Mesothelial cell of epicardium (in vitro differentiated cells): Measurements from ENCODE around the gene SMC1A. TPM values are rescaled to one million over a fixed set of nuclear protein-coding genes. Genes with fewer than 3 reads are reported as not detected.
"Not testable (repeated sequence)": the region's sequence is repeated elsewhere in the genome, so short reads cannot be mapped to it uniquely, and the experiment has no call there.

Source experiments
- DNase-seq, 2 experiments: peaks; one replicate each; pipeline ENCODE4 v3.0.0; 2021; ENCODE audit warnings: low spot score in 2 of 2; ENCODE audit not compliant: unreplicated experiment in 2 of 2
- H3K27ac Mint-ChIP-seq: 2 replicates; pipeline ENCODE4 v1.8.0; 2021; ENCODE audit warnings: mixed read lengths
- H3K27me3 Mint-ChIP-seq: 2 replicates; pipeline ENCODE4 v1.8.0; 2021; ENCODE audit warnings: low read depth, mixed read lengths
- H3K36me3 Mint-ChIP-seq: 2 replicates; pipeline ENCODE4 v1.8.0; 2021; ENCODE audit warnings: mixed read lengths
- H3K4me1 Mint-ChIP-seq: 2 replicates; pipeline ENCODE4 v1.8.0; 2021; ENCODE audit warnings: mixed read lengths
- H3K4me3 Mint-ChIP-seq: 2 replicates; pipeline ENCODE4 v1.8.0; 2021; ENCODE audit warnings: mild to moderate bottlenecking, moderate library complexity, mixed read lengths
- H3K9me3 Mint-ChIP-seq: 2 replicates; pipeline ENCODE4 v1.8.0; 2021; ENCODE audit warnings: mixed read lengths
- total RNA-seq: library from RNA; stranded (reverse); gene quantifications from 3 replicates; pipeline ENCODE4 v1.2.1, GENCODE V29; 2021
- TF ChIP-seq, protein P1 (sequence below): fragments of 200-600 bp; sonication (generic); IDR thresholded peaks from one replicate; pipeline ENCODE4 v1.5.0; 2021; ENCODE audit warnings: antibody characterized with exemption; ENCODE audit not compliant: unreplicated experiment

Gene SMC1A
- total RNA-seq, 1 donor from 2014 or later: 65.1 TPM

DNA sequence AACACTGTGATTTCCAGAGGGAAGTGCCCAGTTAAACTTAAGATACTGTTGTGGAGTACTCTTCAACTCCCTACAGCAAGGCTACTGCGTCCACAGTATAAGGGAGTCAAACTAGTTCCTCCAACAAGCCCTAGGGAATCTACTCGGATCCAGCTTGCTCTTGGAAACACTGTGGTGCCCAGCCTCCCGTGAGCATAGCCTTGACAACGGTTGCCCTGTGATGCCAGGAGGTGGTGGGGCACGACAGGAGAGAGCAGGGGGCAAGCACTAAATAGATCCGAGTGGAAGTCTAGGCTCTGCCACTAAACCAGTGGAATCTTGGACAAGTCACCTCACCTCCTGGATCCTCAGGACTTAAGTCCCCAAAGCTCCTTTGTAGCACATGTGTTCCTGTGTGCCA lies 45.6 kb downstream of the SMC1A start:
- peaks cover 20% of the 10 kb centered on the region for H3K36me3 Mint-ChIP-seq
- TF ChIP-seq, protein P1, sequence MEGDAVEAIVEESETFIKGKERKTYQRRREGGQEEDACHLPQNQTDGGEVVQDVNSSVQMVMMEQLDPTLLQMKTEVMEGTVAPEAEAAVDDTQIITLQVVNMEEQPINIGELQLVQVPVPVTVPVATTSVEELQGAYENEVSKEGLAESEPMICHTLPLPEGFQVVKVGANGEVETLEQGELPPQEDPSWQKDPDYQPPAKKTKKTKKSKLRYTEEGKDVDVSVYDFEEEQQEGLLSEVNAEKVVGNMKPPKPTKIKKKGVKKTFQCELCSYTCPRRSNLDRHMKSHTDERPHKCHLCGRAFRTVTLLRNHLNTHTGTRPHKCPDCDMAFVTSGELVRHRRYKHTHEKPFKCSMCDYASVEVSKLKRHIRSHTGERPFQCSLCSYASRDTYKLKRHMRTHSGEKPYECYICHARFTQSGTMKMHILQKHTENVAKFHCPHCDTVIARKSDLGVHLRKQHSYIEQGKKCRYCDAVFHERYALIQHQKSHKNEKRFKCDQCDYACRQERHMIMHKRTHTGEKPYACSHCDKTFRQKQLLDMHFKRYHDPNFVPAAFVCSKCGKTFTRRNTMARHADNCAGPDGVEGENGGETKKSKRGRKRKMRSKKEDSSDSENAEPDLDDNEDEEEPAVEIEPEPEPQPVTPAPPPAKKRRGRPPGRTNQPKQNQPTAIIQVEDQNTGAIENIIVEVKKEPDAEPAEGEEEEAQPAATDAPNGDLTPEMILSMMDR: no peak
- H3K4me3 Mint-ChIP-seq: no peak overlapping the region
- no peak for DNase-seq
- no peaks in the 10 kb centered on the region for H3K27me3 Mint-ChIP-seq
- H3K27ac Mint-ChIP-seq: no peak overlapping the region
- peaks cover 24% of the 10 kb centered on the region for H3K9me3 Mint-ChIP-seq
- no peaks in the 10 kb centered on the region for H3K4me1 Mint-ChIP-seq

DNA sequence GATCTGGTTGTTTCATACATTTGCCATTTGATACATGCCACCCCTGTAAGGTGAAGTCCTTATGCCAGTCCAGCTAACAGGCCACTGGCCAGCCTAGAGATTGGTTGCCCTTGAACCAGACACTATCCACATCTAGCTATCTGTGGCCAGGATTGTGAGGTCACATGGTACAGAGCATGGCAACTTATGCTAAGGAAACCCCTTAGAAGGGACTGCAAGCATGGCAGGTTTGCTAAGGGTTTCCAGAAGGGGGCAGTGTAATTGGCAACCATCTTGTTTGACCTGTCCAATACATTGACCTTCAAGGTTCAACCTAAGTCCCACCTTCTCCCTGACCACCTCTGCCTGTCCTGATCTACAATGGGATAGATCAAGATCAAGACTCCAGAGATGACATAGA lies 47.5 kb downstream of the SMC1A start:
- peaks cover 34% of the 10 kb centered on the region for H3K9me3 Mint-ChIP-seq
- H3K4me1 Mint-ChIP-seq: no peaks in the 10 kb centered on the region
- no peaks in the 10 kb centered on the region for H3K27me3 Mint-ChIP-seq
- H3K4me3 Mint-ChIP-seq: no peak overlapping the region
- TF ChIP-seq, protein P1: no peak
- H3K27ac Mint-ChIP-seq: no peak overlapping the region
- DNase-seq: no peak
- peaks cover 11% of the 10 kb centered on the region for H3K36me3 Mint-ChIP-seq

DNA sequence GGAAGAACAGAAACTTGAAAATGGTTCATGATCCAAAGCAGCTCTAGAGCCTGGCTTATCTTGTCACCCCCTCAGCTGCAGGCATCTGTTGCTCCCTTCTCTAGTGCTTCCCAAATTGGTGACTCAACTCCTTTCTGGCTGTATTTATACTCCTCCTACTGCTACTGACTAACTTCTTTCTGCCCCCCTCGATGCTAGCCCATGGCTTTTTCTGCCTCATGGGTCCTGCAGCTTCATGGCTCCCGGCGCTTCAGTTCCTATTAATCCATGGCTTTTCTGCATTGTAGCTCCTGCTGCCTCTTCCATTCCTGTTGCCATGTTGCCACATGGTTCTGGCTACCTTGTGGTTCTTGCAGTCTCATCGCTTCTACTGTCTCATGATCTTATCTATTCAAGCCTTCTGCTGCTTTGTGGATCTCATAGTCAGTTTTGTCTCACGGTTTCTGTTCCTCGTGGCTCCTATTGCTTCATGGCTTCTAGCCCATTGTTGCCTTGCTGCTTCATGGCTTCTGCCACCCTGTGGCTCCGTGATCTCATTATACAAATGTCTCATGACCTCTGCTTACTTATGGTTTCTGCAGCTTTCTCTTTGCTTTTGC lies 48.1 kb downstream of the SMC1A start:
- H3K27ac Mint-ChIP-seq: no peak overlapping the region
- TF ChIP-seq, protein P1: no peak
- no peaks in the 10 kb centered on the region for H3K27me3 Mint-ChIP-seq
- peaks cover 36% of the 10 kb centered on the region for H3K9me3 Mint-ChIP-seq
- peaks cover 9% of the 10 kb centered on the region for H3K36me3 Mint-ChIP-seq
- no peak overlapping the region for H3K4me3 Mint-ChIP-seq
- no peaks in the 10 kb centered on the region for H3K4me1 Mint-ChIP-seq
- DNase-seq: no peak

DNA sequence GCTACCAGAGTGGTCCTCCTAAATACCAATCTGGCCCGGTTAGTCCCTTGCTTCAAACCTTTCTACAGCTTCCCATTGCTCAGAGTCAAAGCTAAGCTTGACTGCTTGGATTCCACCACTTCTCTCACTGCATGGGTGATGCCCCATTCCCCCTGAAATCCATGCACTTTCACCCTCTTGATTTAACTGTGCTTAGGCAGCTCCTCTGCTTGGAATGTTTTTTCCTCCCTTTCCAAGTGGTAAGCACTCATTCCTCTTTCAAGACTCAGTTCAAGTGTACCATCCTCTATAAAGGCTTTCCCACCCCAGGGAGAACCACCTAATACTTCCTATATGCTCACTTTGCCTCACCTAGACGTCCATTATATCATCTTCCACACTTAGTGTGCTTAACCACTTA lies 49.1 kb downstream of the SMC1A start:
- peaks cover 43% of the 10 kb centered on the region for H3K9me3 Mint-ChIP-seq

DNA sequence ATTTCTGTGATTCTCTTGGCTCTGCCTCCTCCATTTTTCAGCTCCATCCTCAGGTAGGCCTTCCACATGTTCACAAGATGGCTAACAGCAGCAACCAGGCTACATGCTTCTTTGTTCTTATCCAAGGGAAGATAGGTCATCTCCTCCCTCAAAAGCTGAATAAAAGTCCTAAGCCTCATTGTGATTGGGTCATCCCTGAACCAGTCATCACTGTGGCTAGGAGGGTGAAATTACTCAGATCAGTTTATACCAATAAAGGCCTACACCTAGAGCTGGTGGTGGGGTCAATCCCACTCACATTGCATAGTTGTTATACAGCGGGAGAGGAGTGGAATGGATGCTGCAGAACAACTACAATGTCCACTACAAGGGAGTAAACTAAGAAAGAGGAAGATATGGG lies 56.0 kb downstream of the SMC1A start:
- H3K27me3 Mint-ChIP-seq, DNase-seq, H3K27ac Mint-ChIP-seq, H3K4me1 Mint-ChIP-seq, H3K36me3 Mint-ChIP-seq, H3K4me3 Mint-ChIP-seq: not testable (repeated sequence)
- peaks cover 60% of the 10 kb centered on the region for H3K9me3 Mint-ChIP-seq

More for the DNA sequence above, 49.1 kb downstream of the SMC1A start:
- peaks cover 9% of the 10 kb centered on the region for H3K36me3 Mint-ChIP-seq
- TF ChIP-seq, protein P1: no peak
- no peak overlapping the region for H3K27ac Mint-ChIP-seq
- DNase-seq: no peak
- no peaks in the 10 kb centered on the region for H3K27me3 Mint-ChIP-seq
- H3K4me3 Mint-ChIP-seq: no peak overlapping the region
- no peaks in the 10 kb centered on the region for H3K4me1 Mint-ChIP-seq

DNA sequence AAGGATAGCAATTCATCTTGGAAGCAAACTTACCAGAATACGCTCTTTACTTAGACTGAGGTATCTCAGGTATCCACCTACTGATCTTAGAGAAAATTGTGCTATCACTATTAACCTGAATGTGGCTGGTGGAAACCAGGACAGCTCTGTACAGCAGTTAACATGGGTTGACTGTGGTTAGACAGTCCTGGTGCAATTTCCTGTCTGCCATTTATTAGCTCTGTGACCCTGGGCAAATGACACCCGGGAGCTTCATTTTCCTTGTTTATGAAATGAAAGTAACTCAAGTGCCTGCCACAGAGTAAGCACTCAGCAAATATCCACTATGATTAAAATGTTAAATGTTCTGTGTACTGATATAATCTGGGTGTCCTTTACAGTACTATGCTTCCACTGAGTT lies 60.0 kb downstream of the SMC1A start:
- H3K9me3 Mint-ChIP-seq: peaks cover 36% of the 10 kb centered on the region
- H3K27ac Mint-ChIP-seq: no peak overlapping the region
- TF ChIP-seq, protein P1: no peak
- H3K27me3 Mint-ChIP-seq: no peaks in the 10 kb centered on the region
- H3K36me3 Mint-ChIP-seq: peaks cover 2% of the 10 kb centered on the region
- DNase-seq: no peak
- H3K4me3 Mint-ChIP-seq: no peak overlapping the region
- peaks cover 12% of the 10 kb centered on the region for H3K4me1 Mint-ChIP-seq
